Neural cell (in vitro differentiated cells): Measurements from ENCODE around the gene BLM. TPM values are rescaled to one million over a fixed set of nuclear protein-coding genes. Genes with fewer than 3 reads are reported as not detected.

Experiments used
- H2AFZ ChIP-seq: fragments of 200-600, 300-800 bp; sonication (generic), shearing (Covaris generic); 2 replicates; pipeline ENCODE4 v1.6.0; 2014; ENCODE audit warnings: low read depth, mild to moderate bottlenecking, antibody characterized with exemption, low read length, moderate library complexity
- H3F3A ChIP-seq: fragments of 200-600 bp; shearing (Covaris generic); 2 replicates; pipeline ENCODE4 v1.6.1; 2016; ENCODE audit warnings: mild to moderate bottlenecking, moderate library complexity, mixed read lengths, antibody characterized with exemption, low read length; ENCODE audit not compliant: insufficient read depth, poor library complexity, severe bottlenecking
- H3K27ac ChIP-seq: fragments of 200-600, 300-800 bp; sonication (generic), shearing (Covaris generic); 2 replicates; pipeline ENCODE4 v1.5.1; 2014; ENCODE audit warnings: mild to moderate bottlenecking, low read length, moderate library complexity
- H3K27me3 ChIP-seq: fragments of 300-800, 200-600 bp; sonication (generic), shearing (Covaris generic); 2 replicates; pipeline ENCODE4 v1.6.0; 2014; ENCODE audit warnings: mild to moderate bottlenecking, low read depth, low read length, moderate library complexity; ENCODE audit not compliant: insufficient read depth
- H3K36me3 ChIP-seq: fragments of 300-800, 200-600 bp; sonication (generic), shearing (Covaris generic); 2 replicates; pipeline ENCODE4 v1.5.1; 2014; ENCODE audit warnings: mild to moderate bottlenecking, antibody characterized with exemption, low read length, moderate library complexity; ENCODE audit not compliant: insufficient read depth
- H3K4me2 ChIP-seq: fragments of 300-800, 200-600 bp; sonication (generic), shearing (Covaris generic); 2 replicates; pipeline ENCODE4 v1.6.0; 2014; ENCODE audit warnings: mild to moderate bottlenecking, low read length
- H3K4me3 ChIP-seq: fragments of 300-800, 200-600 bp; sonication (generic), shearing (Covaris generic); 2 replicates; pipeline ENCODE4 v1.5.1; 2014; ENCODE audit warnings: mild to moderate bottlenecking, low read length, moderate library complexity
- H3K79me2 ChIP-seq: fragments of 200-600 bp; shearing (Covaris generic); replicated peaks from 2 replicates; pipeline ENCODE4 v1.6.0; 2014; ENCODE audit warnings: mild to moderate bottlenecking, low read length, moderate library complexity; ENCODE audit not compliant: insufficient read depth
- H3K9ac ChIP-seq: fragments of 300-800, 200-600 bp; sonication (generic), shearing (Covaris generic); 2 replicates; pipeline ENCODE4 v1.6.1; 2016; ENCODE audit warnings: mild to moderate bottlenecking, low read length, mixed read lengths
- H3K9me2 ChIP-seq: fragments of 200-600 bp; shearing (Covaris generic); 2 replicates; pipeline ENCODE4 v1.6.1; 2016; ENCODE audit warnings: mild to moderate bottlenecking, low read length, mixed read lengths; ENCODE audit not compliant: insufficient read depth
- H3K9me3 ChIP-seq: fragments of 200-600, 300-800 bp; sonication (generic), shearing (Covaris generic); 2 replicates; pipeline ENCODE4 v1.6.1; 2016; ENCODE audit warnings: mild to moderate bottlenecking, mixed run types, low read length, moderate library complexity, mixed read lengths
- H4K20me1 ChIP-seq: fragments of 200-600 bp; shearing (Covaris generic); 2 replicates; pipeline ENCODE4 v1.6.1; 2016; ENCODE audit warnings: mild to moderate bottlenecking, mixed run types; ENCODE audit not compliant: insufficient read depth
- EP300 ChIP-seq: fragments of 450-650 bp; conservative IDR thresholded peaks from 2 replicates; pipeline ENCODE4 v1.6.1; 2014; ENCODE audit warnings: antibody characterized with exemption, mild to moderate bottlenecking, moderate library complexity; ENCODE audit not compliant: poor library complexity, severe bottlenecking
- EZH2 ChIP-seq: fragments of 200-600, 300-800 bp; shearing (Covaris generic), sonication (generic); IDR thresholded peaks from 2 replicates; pipeline ENCODE4 v1.6.1; 2014; ENCODE audit warnings: antibody characterized with exemption, low read length, borderline replicate concordance, mild to moderate bottlenecking; ENCODE audit not compliant: insufficient read depth, poor library complexity, severe bottlenecking
- MXI1 ChIP-seq: fragments of 450-650 bp; conservative IDR thresholded peaks from 2 replicates; pipeline ENCODE4 v1.6.1; 2014; ENCODE audit warnings: antibody characterized with exemption, mild to moderate bottlenecking; ENCODE audit not compliant: poor library complexity, severe bottlenecking
- POLR2AphosphoS5 ChIP-seq: IDR thresholded peaks from 2 replicates; pipeline ENCODE4 v1.6.1; 2012
- RAD21 ChIP-seq: fragments of 450-650 bp; conservative IDR thresholded peaks from 2 replicates; pipeline ENCODE4 v1.6.1; 2014; ENCODE audit warnings: antibody characterized with exemption, mild to moderate bottlenecking, moderate library complexity
- REST ChIP-seq: IDR thresholded peaks from 2 replicates; pipeline ENCODE4 v1.6.1; 2012; ENCODE audit warnings: borderline replicate concordance
- SMC3 ChIP-seq: fragments of 450-650 bp; conservative IDR thresholded peaks from 2 replicates; pipeline ENCODE4 v1.6.1; 2014; ENCODE audit warnings: antibody characterized with exemption, mild to moderate bottlenecking, moderate library complexity; ENCODE audit not compliant: poor library complexity
- TAF1 ChIP-seq: IDR thresholded peaks from 2 replicates; pipeline ENCODE4 v1.6.1; 2012; ENCODE audit warnings: low read depth
- polyA plus RNA-seq: library from polyadenylated mRNA; depleted of rRNA; stranded (reverse); fragments of >200 nt; gene quantifications from 2 replicates; pipeline ENCODE4 v1.2.3, GENCODE V29; 2014

BLM gene
- polyA plus RNA-seq, 1 donor from 2014 or later = 4.5 TPM

- Histone ChIP-seq H3K4me3 (no peak overlapping the region), H3F3A (no peaks in the 10 kb centered on the region), H3K9ac (no peak overlapping the region), H3K9me3 (no peaks in the 10 kb centered on the region), H4K20me1 (no peaks in the 10 kb centered on the region), H3K27ac (no peak overlapping the region), H3K9me2 (no peaks in the 10 kb centered on the region), H3K79me2 (no peaks in the 10 kb centered on the region), H2AFZ (no peak overlapping the region), H3K4me2 (no peak overlapping the region), H3K27me3 (no peaks in the 10 kb centered on the region), H3K36me3 (no peaks in the 10 kb centered on the region)
- TF ChIP-seq REST = no peak
- TF ChIP-seq EZH2 = no peak
- TF ChIP-seq SMC3 = no peak
- no peak for TF ChIP-seq RAD21
- no peak for TF ChIP-seq TAF1
These were observed 122.3 kb downstream of the BLM start for GRCh38 chr15:90839187-90840071.

DNA sequence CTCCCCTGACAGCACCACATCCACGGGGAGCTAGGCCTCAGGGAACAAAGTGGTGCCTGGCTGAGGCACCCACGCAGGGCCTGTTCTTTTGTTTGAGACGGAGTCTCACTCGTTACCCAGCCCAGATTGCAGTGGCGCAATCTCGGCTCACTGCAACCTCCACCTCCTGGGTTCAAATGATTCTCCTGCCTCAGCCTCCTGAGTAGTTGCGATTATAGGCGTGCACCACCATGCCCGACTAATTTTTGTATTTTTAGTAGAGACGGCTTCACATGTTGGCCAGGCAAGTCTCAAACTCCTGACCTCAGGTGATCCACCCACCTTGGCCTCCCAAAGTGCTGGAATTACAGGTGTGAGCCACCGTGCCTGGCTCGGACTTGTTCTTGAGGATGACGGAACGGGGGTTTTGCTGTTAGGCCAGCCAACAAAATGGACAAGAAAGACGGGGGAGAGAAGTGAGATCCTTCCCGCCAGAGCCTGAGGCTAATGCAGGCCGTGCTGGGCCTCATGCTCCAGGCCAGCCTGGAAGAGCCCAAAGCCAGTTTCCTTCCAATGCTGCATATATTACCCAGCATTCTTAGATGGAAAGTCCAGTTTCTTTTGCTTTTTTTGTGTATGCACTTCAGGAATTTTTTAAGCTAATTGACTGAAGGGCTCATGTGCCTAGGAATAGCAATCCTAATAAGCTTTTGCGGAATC, 123.2 kb downstream of the BLM start:
- Histone ChIP-seq H3K9me3 (no peaks in the 10 kb centered on the region), H4K20me1 (no peaks in the 10 kb centered on the region), H3K27ac (no peak overlapping the region), H3K27me3 (no peaks in the 10 kb centered on the region), H3K9me2 (no peaks in the 10 kb centered on the region), H3K4me3 (no peak overlapping the region), H3K4me2 (no peak overlapping the region), H3K9ac (no peak overlapping the region), H3K79me2 (no peaks in the 10 kb centered on the region), H3K36me3 (no peaks in the 10 kb centered on the region), H3F3A (no peaks in the 10 kb centered on the region), H2AFZ (no peak overlapping the region)
- TF ChIP-seq TAF1 (no peak), MXI1 (no peak), SMC3 (no peak), EP300 (no peak), REST (no peak), RAD21 (no peak), POLR2AphosphoS5 (no peak)
